Heart left ventricle (tissue), 13 donors: Measurements from ENCODE around the gene IDH3G.

Experiments used
- CTCF ChIP-seq, 12 donors: fragments of 200-600 bp; sonication (generic) in 4 of 12; IDR thresholded peaks; one replicate each; pipeline versions ENCODE4 v1.5.0 to v1.8.0; 2018 to 2022; ENCODE audit warnings: antibody characterized with exemption in 12 of 12, mild to moderate bottlenecking in 5 of 12
- POLR2A ChIP-seq, 2 donors: fragments of 450-650 bp; IDR thresholded peaks; one replicate each; pipeline ENCODE4 v1.6.1; 2017; ENCODE audit warnings: antibody characterized with exemption in 2 of 2, mild to moderate bottlenecking in 2 of 2, moderate library complexity in 2 of 2
- donor health status: ischemic (EF 13 %, LVEDD 7.1; RV severe dilation, severe dysfunction).
- donor health status: DM: no; HTN: yes; CAD: no.
- donor health status: DM: no; HTN: no; CAD: no.
- donor health status: ischemic (EF 25% LVEDD 6.9; RV normal size, moderate dysfunction).
- donor health status: ischemic (EF 25% LVEDD 5.7; RV mildly dilated, moderate dysfunction).
- donor health status: ischemic (EF 35%, LVEDD 5.7; RV mildly dilated, moderate dysfunction).
- donor health status: nonischemic (EF 11% LVEDD 7.7; RV severe dilation, severe dysfunction).
- donor health status: DM: yes; HTN: yes; CAD: no.
- donor health status: PGD.
- donor health status: ischemic (EF 29% LVEDD 5.4; RV normal size, mild dysfunction).
- donor health status: nonischemic (EF 23%, LVEDD 6.1; RV moderate dilation, normal function).

GRCh38 chrX:153779891-153780677, 14.1 kb downstream of the IDH3G start:
- TF ChIP-seq CTCF (IDR thresholded peaks at IDR 0.05) (no peak), POLR2A (IDR thresholded peaks at IDR 0.05) (no peak)
